Erythroblast (primary cell): ENCODE data around the gene STX11.

Experiments
- GATA1 ChIP-seq: IDR thresholded peaks from 2 replicates; pipeline ENCODE4 v1.6.1; 2011; ENCODE audit warnings: low read depth, mild to moderate bottlenecking, control low read depth, low read length, moderate library complexity
- POLR2A ChIP-seq: IDR thresholded peaks from 2 replicates; pipeline ENCODE4 v1.6.1; 2011; ENCODE audit warnings: mild to moderate bottlenecking, low read length

DNA sequence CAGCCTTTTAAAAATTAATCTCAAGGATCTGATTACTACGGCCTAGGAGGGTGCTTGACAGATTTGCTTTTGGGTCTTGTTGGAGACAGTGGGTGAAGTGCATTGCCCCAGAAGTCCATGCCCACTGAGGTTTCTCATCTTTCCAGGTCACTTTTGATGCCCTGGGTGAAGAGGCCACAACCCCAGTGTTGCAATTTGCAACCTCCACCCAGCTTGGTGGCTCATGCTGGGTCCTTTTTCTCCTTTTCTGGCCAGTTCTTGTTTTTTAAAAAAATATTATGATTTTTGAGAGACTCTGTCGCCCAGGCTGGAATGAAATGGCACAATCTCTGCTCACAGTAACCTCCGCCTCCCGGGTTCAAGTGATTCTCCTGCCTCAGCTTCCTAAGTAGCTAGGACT is 9.4 kb downstream of the STX11 start:
- TF ChIP-seq POLR2A (no peak), GATA1 (no peak)
